Fibroblast of villous mesenchyme (primary cell): Measurements from ENCODE around the gene RANBP17. TPM values are rescaled to one million over a fixed set of nuclear protein-coding genes. Genes with fewer than 3 reads are reported as not detected.
"Not testable (repeated sequence)": the region's sequence is repeated elsewhere in the genome, so short reads cannot be mapped to it uniquely, and the experiment has no call there.

Experiments
- DNase-seq: peaks from one replicate; pipeline ENCODE4 v3.0.0-alpha.2; 2010; ENCODE audit warnings: low read depth
- H3K4me3 ChIP-seq: 2 replicates; pipeline ENCODE4 v1.5.1; 2011; ENCODE audit warnings: low read depth, mild to moderate bottlenecking, low read length
- CTCF ChIP-seq: IDR thresholded peaks from 2 replicates; pipeline ENCODE4 v1.5.1; 2012; ENCODE audit warnings: low read depth, mild to moderate bottlenecking, low read length; ENCODE audit not compliant: insufficient read depth
- total RNA-seq: library from RNA; depleted of rRNA; stranded (reverse); fragments of >200 nt; gene quantifications from 2 replicates; pipeline ENCODE4 v1.2.3, GENCODE V29; 2012

RANBP17 gene
- total RNA-seq, 1 donor = 33.7 TPM

DNA sequence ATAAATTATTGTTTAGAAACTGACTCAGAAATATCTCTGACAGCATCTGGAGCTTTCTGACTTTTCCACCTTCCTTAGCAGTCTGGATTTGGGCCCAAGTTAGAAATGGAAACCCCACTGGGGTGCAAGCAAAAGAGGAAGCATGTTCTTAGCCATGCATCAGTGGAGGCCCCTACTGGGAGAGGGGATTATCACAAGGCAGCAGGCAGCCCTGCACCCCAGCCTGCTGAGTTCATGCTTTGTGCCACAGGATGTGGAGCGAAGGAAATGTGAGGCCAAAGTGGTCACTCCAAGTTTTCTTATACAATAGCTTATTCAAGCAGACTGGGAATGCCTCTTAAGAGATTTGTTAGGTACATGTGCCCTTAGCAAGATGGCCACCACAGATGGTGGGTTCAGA is 300.8 kb downstream of the RANBP17 start:
- DNase-seq = peak; percentile 17
- peak; percentile 63 for TF ChIP-seq CTCF
- no peak overlapping the region for H3K4me3 ChIP-seq

DNA sequence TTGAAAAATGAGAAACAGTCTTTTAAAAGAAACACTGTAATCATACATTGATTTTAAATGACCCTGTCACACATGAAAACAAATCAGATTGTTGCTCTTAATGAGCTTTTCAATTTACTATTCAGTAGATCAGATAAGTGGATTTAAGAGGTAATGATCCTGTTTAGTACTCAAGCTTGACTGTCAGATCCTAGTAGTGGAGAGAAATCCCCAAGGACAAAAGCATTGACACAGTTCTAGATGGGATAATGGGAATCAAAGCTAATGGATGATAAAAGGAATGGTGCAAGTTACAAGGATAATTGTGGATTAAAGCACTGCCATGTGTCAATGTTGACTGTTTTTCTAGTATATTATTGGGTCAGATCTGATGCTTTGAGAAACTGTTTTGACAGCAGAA is 304.9 kb downstream of the RANBP17 start:
- TF ChIP-seq CTCF = no peak
- H3K4me3 ChIP-seq = no peak overlapping the region
- no peak for DNase-seq

- no peak for DNase-seq
- no peak for TF ChIP-seq CTCF
- H3K4me3 ChIP-seq = no peak overlapping the region
These were observed 306.4 kb downstream of the RANBP17 start for GRCh38 chr5:171168171-171168570.

DNA sequence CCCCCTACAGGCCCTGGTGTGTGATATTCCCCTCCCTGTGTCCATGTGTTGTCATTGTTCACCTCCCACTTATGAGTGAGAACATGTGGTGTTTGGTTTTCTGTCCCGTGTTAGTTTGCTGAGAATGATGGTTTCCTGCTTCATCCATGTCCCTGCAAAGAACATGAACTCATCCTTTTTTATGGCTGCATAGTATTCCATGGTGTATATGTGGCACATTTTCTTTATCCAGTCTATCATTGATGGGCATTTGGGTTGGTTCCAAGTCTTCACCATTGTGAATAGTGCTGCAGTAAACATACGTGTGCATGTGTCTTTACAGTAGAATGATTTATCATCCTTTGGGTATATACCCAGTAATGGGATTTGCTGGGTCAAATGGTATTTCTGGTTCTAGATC is 313.1 kb downstream of the RANBP17 start:
- H3K4me3 ChIP-seq, DNase-seq: not testable (repeated sequence)

DNA sequence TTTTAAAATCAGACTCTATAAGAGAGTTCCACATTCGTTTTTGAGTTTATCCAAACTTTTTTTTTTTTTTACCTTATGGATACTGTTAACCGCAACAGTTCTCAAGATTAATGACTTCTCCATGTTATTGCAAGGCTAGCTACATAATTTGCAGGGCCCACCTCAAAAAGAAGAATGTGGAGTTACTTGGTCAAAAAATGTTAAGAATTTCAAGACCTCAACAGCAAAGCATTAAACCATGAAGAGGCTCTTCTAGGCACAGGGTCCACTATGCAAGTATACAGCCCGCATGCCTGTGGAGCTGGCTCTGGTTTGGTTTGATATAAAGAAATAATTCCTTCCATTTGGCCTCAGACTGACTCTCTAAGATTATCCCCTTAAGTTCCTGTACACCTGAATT is 313.9 kb downstream of the RANBP17 start:
- H3K4me3 ChIP-seq = no peak overlapping the region
- no peak for TF ChIP-seq CTCF
- DNase-seq = no peak

GRCh38 chr5:171178190-171178589 is 316.4 kb downstream of the RANBP17 start:
- not testable (repeated sequence) for DNase-seq, H3K4me3 ChIP-seq

DNA sequence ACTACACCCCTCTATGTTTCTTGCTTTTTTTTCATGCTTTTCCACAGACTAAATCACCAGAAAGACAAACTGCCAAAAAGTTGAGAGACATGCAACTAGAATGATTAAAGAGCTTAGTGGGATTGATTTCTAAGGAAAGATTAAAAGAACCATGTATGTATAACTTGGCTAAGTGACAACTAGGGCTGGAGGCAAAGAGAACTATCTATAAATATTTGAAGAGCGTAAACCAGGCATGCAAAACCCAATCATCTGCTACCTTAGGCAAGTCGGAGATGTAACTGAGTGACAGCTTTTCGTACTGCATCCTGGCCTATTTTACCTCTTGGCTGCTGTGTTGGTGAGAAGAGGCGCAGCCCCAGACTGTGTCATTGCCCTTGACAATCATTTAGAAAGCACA is 326.2 kb downstream of the RANBP17 start:
- no peak for DNase-seq
- no peak overlapping the region for H3K4me3 ChIP-seq
- TF ChIP-seq CTCF = no peak

- no peak for DNase-seq
- H3K4me3 ChIP-seq = no peak overlapping the region
- TF ChIP-seq CTCF = no peak
These were observed 327.6 kb downstream of the RANBP17 start for GRCh38 chr5:171189442-171189841.
